Activated CD4-positive, alpha-beta T cell treated with anti-CD3 and anti-CD28 coated beads, Interleukin-2, amount 10 ng/mL, durations not matched to agents 7 days and 5 days (primary cell): ENCODE results near the gene NPAS2. TPM values are rescaled to one million over a fixed set of nuclear protein-coding genes. Genes with fewer than 3 reads are reported as not detected.

Experiments
- CTCF ChIA-PET: fragments of 350-600 bp; sonication (Branson Sonifier 250); formaldehyde crosslinking; loops from one replicate; lab custom pipeline; 2021; ENCODE audit warnings: antibody characterized with exemption; lab: Charles Lee
- POLR2A ChIA-PET: fragments of 350-600 bp; sonication (Branson Sonifier 250); formaldehyde crosslinking; loops from one replicate; lab custom pipeline; 2021; ENCODE audit warnings: antibody characterized with exemption; lab: Charles Lee
- DNase-seq: peaks from one replicate; pipeline ENCODE4 v3.0.0-alpha.2; 2020
- H3K27ac Mint-ChIP-seq: one replicate; pipeline ENCODE4 v1.8.0; 2021; ENCODE audit warnings: mild to moderate bottlenecking, moderate library complexity, mixed read lengths
- H3K27me3 Mint-ChIP-seq: one replicate; pipeline ENCODE4 v1.8.0; 2021; ENCODE audit warnings: mixed read lengths
- H3K36me3 Mint-ChIP-seq: one replicate; pipeline ENCODE4 v1.8.0; 2021; ENCODE audit warnings: low read depth, mixed read lengths
- H3K4me1 Mint-ChIP-seq: one replicate; pipeline ENCODE4 v1.8.0; 2021; ENCODE audit warnings: mixed read lengths
- H3K4me3 Mint-ChIP-seq: one replicate; pipeline ENCODE4 v1.8.0; 2021; ENCODE audit warnings: mild to moderate bottlenecking, moderate library complexity, mixed read lengths
- H3K9me3 Mint-ChIP-seq: one replicate; pipeline ENCODE4 v1.8.0; 2021; ENCODE audit warnings: mixed read lengths
- total RNA-seq, 2 experiments: library from RNA; stranded (reverse); gene quantifications; one replicate each; pipeline ENCODE4 v1.2.3, GENCODE V29; 2021

Gene NPAS2
- total RNA-seq, 2 experiments from 2014 or later: 5.6 to 6.1 TPM

GRCh38 chr2:100941646-100942240 lies 121.8 kb downstream of the NPAS2 start:
- H3K27ac Mint-ChIP-seq: peak overlapping the region; percentile 93
- H3K4me3 Mint-ChIP-seq: peak overlapping the region; percentile 40
- CTCF ChIA-PET: interaction anchor here (1.1 to 1.2 kb wide), 2 partner anchors 18 to 66 kb away, joined by 3 read pairs; no protein-coding TSS in a partner anchor
- H3K36me3 Mint-ChIP-seq: peaks cover 9% of the 10 kb centered on the region
- H3K27me3 Mint-ChIP-seq: no peaks in the 10 kb centered on the region
- DNase-seq: peak; percentile 14
- POLR2A ChIA-PET: no interaction called here
- peaks cover 32% of the 10 kb centered on the region for H3K4me1 Mint-ChIP-seq
- no peaks in the 10 kb centered on the region for H3K9me3 Mint-ChIP-seq

GRCh38 chr2:100944617-100945432 lies 124.9 kb downstream of the NPAS2 start:
- no peak overlapping the region for H3K27ac Mint-ChIP-seq
- no peak for DNase-seq

GRCh38 chr2:100945433-100945740 lies 125.4 kb downstream of the NPAS2 start:
- no peaks in the 10 kb centered on the region for H3K27me3 Mint-ChIP-seq
- POLR2A ChIA-PET: no interaction called here
- H3K27ac Mint-ChIP-seq: no peak overlapping the region
- CTCF ChIA-PET: no interaction called here
- H3K36me3 Mint-ChIP-seq: peaks cover 6% of the 10 kb centered on the region
- no peak for DNase-seq
- H3K4me3 Mint-ChIP-seq: no peak overlapping the region
- peaks cover 23% of the 10 kb centered on the region for H3K4me1 Mint-ChIP-seq
- H3K9me3 Mint-ChIP-seq: no peaks in the 10 kb centered on the region

More at GRCh38 chr2:100944617-100945432, 124.9 kb downstream of the NPAS2 start:
- Mint-ChIP-seq H3K4me1 (peaks cover 26% of the 10 kb centered on the region), H3K36me3 (peaks cover 6% of the 10 kb centered on the region), H3K4me3 (no peak overlapping the region), H3K9me3 (no peaks in the 10 kb centered on the region), H3K27me3 (no peaks in the 10 kb centered on the region)
- POLR2A ChIA-PET: no interaction called here
- CTCF ChIA-PET: no interaction called here

- Mint-ChIP-seq H3K27me3 (no peaks in the 10 kb centered on the region), H3K4me1 (peaks cover 18% of the 10 kb centered on the region), H3K36me3 (peaks cover 6% of the 10 kb centered on the region), H3K4me3 (no peak overlapping the region), H3K27ac (no peak overlapping the region), H3K9me3 (no peaks in the 10 kb centered on the region)
- ChIA-PET POLR2A (no interaction called here), CTCF (no interaction called here)
- no peak for DNase-seq
These were observed 126.1 kb downstream of the NPAS2 start for GRCh38 chr2:100945930-100946607.

GRCh38 chr2:100948942-100949811 lies 129.2 kb downstream of the NPAS2 start:
- H3K4me1 Mint-ChIP-seq: peaks cover 27% of the 10 kb centered on the region
- CTCF ChIA-PET: interaction anchor here (0.7 kb wide), 1 partner anchor 346 kb away, joined by 3 read pairs; no protein-coding TSS in a partner anchor
- POLR2A ChIA-PET: interaction anchor here (0.6 kb wide), 1 partner anchor 174 kb away, joined by 3 read pairs; no protein-coding TSS in a partner anchor
- H3K27ac Mint-ChIP-seq: no peak overlapping the region
- no peak overlapping the region for H3K4me3 Mint-ChIP-seq
- no peaks in the 10 kb centered on the region for H3K9me3 Mint-ChIP-seq
- no peaks in the 10 kb centered on the region for H3K27me3 Mint-ChIP-seq
- no peak for DNase-seq
- H3K36me3 Mint-ChIP-seq: peaks cover 1% of the 10 kb centered on the region

- DNase-seq: no peak
- POLR2A ChIA-PET: no interaction called here
- H3K9me3 Mint-ChIP-seq: no peaks in the 10 kb centered on the region
- H3K27ac Mint-ChIP-seq: no peak overlapping the region
- CTCF ChIA-PET: no interaction called here
- H3K36me3 Mint-ChIP-seq: peaks cover 1% of the 10 kb centered on the region
- H3K4me1 Mint-ChIP-seq: peaks cover 28% of the 10 kb centered on the region
- no peak overlapping the region for H3K4me3 Mint-ChIP-seq
- no peaks in the 10 kb centered on the region for H3K27me3 Mint-ChIP-seq
These were observed 132.6 kb downstream of the NPAS2 start for GRCh38 chr2:100952512-100952911.

GRCh38 chr2:100953406-100954043 lies 133.6 kb downstream of the NPAS2 start:
- H3K27ac Mint-ChIP-seq: peak overlapping the region; percentile 33
- no peak overlapping the region for H3K4me3 Mint-ChIP-seq

GRCh38 chr2:100954044-100954420 lies 134.1 kb downstream of the NPAS2 start:
- H3K27ac Mint-ChIP-seq: peak overlapping the region; percentile 33
- DNase-seq: no peak
- peaks cover 28% of the 10 kb centered on the region for H3K4me1 Mint-ChIP-seq
- no peaks in the 10 kb centered on the region for H3K27me3 Mint-ChIP-seq
- CTCF ChIA-PET: interaction anchor here (0.7 kb wide), 1 partner anchor 57 kb away, joined by 4 read pairs; no protein-coding TSS in a partner anchor
- POLR2A ChIA-PET: interaction anchor here (0.7 kb wide), 1 partner anchor 326 kb away, joined by 3 read pairs; no protein-coding TSS in a partner anchor
- H3K9me3 Mint-ChIP-seq: no peaks in the 10 kb centered on the region
- H3K36me3 Mint-ChIP-seq: peaks cover 1% of the 10 kb centered on the region
- no peak overlapping the region for H3K4me3 Mint-ChIP-seq

More at GRCh38 chr2:100953406-100954043, 133.6 kb downstream of the NPAS2 start:
- Mint-ChIP-seq H3K4me1 (peaks cover 28% of the 10 kb centered on the region), H3K36me3 (peaks cover 1% of the 10 kb centered on the region), H3K27me3 (no peaks in the 10 kb centered on the region), H3K9me3 (no peaks in the 10 kb centered on the region)
- CTCF ChIA-PET: no interaction called here
- POLR2A ChIA-PET: no interaction called here
- peak; percentile 49 for DNase-seq

GRCh38 chr2:100955226-100955625 lies 135.3 kb downstream of the NPAS2 start:
- ChIA-PET POLR2A (no interaction called here), CTCF (interaction anchor here (1.5 kb wide), 1 partner anchor 16 kb away, joined by 3 read pairs; no protein-coding TSS in a partner anchor)
- Mint-ChIP-seq H3K27me3 (no peaks in the 10 kb centered on the region), H3K4me1 (peaks cover 28% of the 10 kb centered on the region), H3K36me3 (peaks cover 1% of the 10 kb centered on the region), H3K4me3 (no peak overlapping the region), H3K9me3 (no peaks in the 10 kb centered on the region), H3K27ac (no peak overlapping the region)
- no peak for DNase-seq

- H3K27ac Mint-ChIP-seq: no peak overlapping the region
- no peak for DNase-seq
- H3K9me3 Mint-ChIP-seq: no peaks in the 10 kb centered on the region
- H3K36me3 Mint-ChIP-seq: peaks cover 1% of the 10 kb centered on the region
- H3K4me1 Mint-ChIP-seq: peaks cover 27% of the 10 kb centered on the region
- POLR2A ChIA-PET: no interaction called here
- H3K4me3 Mint-ChIP-seq: no peak overlapping the region
- no peaks in the 10 kb centered on the region for H3K27me3 Mint-ChIP-seq
- CTCF ChIA-PET: no interaction called here
These were observed 136.1 kb downstream of the NPAS2 start for GRCh38 chr2:100956081-100956480.

- no peak for DNase-seq
- Mint-ChIP-seq H3K4me1 (peaks cover 10% of the 10 kb centered on the region), H3K9me3 (no peaks in the 10 kb centered on the region), H3K27me3 (no peaks in the 10 kb centered on the region), H3K27ac (no peak overlapping the region), H3K36me3 (peaks cover 1% of the 10 kb centered on the region), H3K4me3 (no peak overlapping the region)
- ChIA-PET POLR2A (no interaction called here), CTCF (no interaction called here)
These were observed 138.2 kb downstream of the NPAS2 start for GRCh38 chr2:100957996-100958653.
